Ramos (cell line): ENCODE measurements around the gene NRM.
"Not testable (repeated sequence)": the region's sequence is repeated elsewhere in the genome, so short reads cannot be mapped to it uniquely, and the experiment has no call there.

Source experiments
- in situ Hi-C: fragments of 300-500 bp; cut with MboI; formaldehyde crosslinking; loops from one replicate; pipeline ENCODE4 v1.14.3; 2022; ENCODE audit warnings: low sequenced_read_pairs; ENCODE audit not compliant: unreplicated experiment

NRM gene

DNA sequence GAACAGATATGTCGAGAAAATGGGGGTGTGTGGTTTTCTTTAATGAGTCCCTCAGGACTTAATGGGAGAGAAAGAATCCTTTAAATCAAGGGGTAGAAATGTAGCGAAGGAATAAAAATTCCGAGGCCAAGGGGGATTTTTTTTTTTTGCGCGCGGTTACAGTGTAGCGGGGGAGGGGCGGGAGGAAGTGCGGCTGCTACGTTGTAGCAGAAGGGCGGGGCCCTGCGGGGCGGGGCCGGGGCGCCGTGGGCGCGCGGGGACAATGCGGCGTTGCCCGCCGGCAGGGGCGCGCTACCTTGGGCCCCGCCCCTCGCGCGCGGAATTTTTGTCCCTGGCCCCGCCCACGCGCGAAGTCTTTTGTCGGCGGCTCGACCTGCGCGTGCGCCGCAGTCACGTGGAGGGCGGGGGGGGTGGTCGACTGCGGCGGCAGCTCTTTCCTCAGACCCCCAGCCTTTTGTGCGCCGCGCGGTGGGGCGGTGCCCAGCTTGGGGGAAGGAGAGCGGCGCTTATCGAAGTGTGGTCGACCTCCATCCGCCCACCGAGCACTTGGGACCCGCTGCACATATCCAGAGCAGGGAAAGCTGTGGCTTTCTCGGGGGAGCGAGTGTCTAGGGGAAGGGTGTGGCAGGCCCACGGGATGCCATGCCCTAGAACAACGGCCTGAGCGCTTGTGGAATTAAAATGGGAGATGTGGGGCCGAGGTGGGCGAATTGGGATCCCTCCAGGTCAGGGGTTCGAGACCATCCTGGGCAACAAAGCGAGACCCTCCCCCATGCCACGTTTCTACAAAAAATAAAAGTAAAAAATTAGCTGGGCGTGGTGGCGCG lies 30.6 kb upstream of the NRM start:
- in situ Hi-C loops: no loop called here

- in situ Hi-C loops: no loop called here
These were observed 30.0 kb upstream of the NRM start for GRCh38 chr6:30720738-30721197.

DNA sequence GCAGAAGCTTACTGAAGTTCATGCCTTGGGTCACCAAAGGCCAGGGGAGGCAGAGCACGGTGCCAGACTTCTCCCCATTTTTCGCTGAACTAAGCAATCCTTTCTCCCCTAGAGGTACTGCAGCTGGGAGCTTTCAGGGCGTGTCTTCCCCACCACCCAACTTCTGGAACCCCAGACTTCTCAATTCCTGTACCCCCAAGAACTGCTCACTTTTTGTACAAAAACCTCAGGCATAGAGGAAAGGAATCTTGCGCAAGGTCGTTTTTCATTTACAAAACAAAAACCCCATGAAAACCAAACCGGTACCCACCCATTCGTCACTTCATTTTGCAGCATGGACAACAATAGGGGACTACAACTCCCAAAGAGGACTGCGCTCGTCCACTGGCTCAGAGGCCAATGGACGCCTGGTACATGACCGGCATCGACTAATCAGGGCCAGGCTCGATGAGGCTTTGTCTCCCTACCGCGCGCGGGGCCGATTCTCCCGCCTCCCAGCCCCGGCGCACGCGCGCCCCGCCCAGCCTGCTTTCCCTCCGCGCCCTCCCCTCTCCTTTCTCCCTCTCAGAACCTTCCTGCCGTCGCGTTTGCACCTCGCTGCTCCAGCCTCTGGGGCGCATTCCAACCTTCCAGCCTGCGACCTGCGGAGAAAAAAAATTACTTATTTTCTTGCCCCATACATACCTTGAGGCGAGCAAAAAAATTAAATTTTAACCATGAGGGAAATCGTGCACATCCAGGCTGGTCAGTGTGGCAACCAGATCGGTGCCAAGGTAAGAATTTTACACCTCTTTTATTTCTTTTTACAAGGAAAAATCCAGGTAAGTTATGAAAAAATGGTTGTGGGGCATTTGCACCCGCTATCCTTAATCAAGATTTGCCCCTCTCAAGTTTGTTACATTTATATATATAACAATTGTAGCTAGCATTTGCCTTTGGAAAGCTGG lies 29.3 kb upstream of the NRM start, which contains the start of gene TUBB:
TUBB (plus strand) TSS at position 562 of the 947 bp plus-strand sequence; CDS start at position 717, 155 bp downstream.
- in situ Hi-C loops: no loop called here

- in situ Hi-C loops: no loop called here
These were observed 28.6 kb upstream of the NRM start for GRCh38 chr6:30719356-30719755.

GRCh38 chr6:30717845-30718720 lies 27.3 kb upstream of the NRM start:
- in situ Hi-C loops: not testable (repeated sequence)

DNA sequence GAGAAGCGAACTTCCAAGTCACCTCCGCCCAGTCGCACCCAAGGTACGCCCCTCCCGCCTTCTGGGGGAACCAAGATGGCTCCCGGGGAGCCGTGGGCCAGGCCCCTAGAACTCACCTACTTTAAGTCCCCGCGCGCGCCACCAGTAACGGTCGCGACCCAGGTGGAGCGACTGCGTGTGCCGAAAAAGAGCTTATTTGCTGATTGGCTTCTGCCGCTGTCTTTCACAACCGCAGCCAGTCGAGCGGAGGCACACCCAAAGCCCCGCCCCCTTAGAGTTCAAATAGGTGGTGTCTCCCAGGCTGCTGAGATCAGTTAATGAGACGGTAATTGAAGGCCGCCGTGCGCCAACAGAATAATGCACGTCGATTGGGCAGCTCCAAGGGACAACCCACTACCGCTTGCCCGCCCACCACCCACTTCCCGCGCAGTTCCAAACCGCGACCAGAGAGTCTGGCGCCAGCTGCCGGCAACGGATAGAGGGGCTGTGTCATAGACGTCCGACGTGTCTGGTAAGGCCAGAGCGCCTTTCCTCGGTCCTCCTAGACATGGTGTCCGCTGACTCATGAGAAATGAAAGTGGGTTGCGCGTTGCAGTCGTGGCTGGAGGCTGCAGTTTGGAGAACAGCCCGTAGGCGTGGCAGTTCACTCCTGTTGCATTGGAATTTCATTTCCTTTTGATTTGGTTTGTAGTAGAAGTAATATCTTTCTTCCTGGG lies 26.5 kb upstream of the NRM start, which contains the start of gene MDC1:
MDC1 (minus strand) TSS at position 153 of the 716 bp plus-strand sequence. CDS start 2,106 bp downstream, outside the sequence.
- in situ Hi-C loops: no loop called here

- in situ Hi-C loops: no loop called here
These were observed 26.0 kb upstream of the NRM start for GRCh38 chr6:30716879-30717128.

GRCh38 chr6:30714263-30714662 lies 23.5 kb upstream of the NRM start:
- in situ Hi-C loops: no loop called here

GRCh38 chr6:30712441-30712945 lies 21.7 kb upstream of the NRM start:
- in situ Hi-C loops: no loop called here

DNA sequence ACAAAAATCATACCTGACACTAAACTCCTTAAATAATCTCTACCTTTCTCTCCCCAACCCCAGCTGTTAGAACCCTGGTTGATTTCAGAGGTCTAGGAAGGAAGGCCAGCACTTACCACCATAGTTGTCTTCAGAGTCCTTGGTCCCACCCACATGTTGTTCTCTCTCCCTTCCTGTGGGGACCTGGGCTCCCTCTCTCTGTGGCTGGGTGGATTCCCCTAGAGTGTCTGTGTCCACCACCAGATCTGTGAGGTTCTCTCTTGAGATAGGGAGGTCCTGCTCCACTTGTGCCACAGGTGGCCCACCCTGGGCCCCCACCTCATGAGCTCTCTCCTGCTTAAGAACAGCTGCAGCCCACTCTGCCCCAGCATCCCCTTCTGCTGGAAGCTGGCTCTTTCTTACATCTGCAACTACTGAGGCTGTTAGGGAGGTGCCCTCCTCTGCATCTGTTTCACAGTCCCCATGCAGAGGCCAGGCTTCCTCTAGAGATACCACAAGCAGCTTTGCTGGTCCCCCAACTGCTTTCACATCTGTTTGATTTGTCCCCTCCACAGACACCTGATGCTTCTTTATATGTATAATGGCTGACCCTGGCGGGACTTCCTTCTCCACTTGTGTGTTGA lies 21.1 kb upstream of the NRM start:
- in situ Hi-C loops: no loop called here

DNA sequence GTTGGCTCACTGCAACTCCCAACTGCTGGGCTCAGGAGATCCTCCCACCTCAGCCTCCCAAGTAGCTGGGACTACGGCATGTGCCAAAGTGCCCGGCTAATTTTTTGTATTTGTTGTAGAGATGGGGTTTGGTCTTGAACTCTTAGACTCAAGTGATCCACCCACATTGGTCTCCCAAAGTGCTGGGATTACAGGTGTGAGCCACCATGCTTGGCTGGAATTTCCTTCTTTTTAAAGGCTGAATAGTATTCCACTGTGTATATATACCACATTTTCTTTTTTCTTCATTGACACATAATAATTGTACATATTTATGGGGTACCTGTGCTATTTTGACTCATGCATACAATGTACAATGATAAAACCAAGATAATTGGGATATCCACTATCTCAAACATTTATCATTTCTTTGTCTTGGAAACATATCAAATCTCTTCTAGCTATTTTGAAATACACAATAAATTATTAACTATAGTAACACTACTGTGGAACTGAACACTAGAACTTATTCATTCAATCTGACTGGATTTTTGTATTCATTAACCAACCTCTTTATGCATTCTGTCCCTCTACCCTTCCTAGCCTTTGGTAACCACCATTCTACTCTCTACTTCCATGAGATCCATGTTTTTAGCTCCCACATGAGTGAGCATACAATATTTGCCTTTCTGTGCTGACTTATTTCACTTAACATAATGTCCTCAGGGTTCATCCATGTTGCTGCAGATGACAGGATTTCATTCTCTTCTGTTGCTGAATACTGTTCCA lies 18.5 kb upstream of the NRM start:
- in situ Hi-C loops: no loop called here

DNA sequence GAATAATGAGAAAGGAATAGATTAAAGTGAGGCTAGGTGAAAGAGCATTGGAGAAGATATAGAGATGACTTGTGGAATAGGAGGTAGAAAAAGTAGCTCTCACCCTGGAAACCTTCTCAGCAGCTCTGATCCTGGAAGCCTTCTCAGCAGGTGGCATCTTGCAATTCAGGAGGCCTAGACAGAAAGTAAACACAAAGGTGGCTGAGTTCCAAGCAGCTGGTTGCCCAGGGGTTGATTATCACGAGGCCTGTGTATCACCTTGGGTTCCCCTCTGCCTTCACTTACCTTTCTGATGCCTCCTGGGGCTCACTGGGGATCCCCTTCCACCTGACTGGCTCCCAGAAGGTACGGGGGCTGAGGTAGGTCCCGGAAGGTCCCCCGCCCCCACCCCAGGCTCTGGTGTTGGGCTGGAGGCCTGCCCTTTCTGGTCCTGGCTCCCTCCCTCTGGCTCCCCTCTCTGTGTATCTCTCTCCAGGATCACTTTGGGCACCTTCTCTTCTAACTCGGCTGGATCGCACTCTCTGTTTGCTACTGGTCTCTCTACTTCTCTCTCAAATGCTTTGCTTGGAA lies 16.6 kb upstream of the NRM start:
- in situ Hi-C loops: no loop called here

DNA sequence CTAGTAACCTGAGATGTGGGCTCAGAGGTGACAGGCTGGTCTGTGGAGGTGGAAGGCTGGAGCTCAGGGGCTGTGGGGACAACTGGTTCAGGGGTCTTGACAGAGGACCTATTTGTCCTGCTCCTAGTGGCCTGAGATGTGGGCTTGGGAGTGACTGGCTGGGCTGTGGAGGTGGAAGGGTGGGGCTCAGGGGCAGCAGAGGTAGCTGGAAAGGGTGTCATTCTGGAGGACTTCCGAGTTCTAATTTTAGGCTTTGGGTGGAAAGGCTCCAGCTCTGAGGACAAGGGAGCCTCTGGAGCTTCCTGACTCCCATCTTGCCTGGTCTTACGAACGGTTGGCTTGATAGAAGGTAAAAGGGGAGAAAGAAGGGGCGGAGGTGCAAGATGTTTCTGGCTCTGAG lies 14.8 kb upstream of the NRM start:
- in situ Hi-C loops: no loop called here

- in situ Hi-C loops: no loop called here
These were observed 13.0 kb upstream of the NRM start for GRCh38 chr6:30703821-30704220.

GRCh38 chr6:30703011-30703410 lies 12.2 kb upstream of the NRM start:
- in situ Hi-C loops: no loop called here

DNA sequence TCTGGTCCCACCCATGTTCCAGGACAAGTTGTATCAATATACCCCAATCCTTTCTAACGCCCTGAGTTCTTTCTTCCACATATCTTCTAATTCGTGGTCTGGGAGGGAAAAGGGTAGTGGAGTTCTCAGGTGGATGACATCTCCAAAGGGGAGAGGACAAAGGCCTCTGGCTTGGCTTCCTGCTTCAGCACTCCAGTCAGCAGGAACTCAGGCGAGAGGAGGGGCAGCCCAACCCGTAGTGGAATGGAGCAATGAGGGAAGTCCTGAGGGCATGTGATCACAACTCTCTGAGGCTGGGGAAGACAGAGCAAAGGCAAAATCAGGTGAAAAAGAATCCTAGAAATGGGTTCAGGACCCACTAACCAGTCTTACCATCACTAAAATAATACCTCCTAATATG lies 9.6 kb upstream of the NRM start:
- in situ Hi-C loops: no loop called here

DNA sequence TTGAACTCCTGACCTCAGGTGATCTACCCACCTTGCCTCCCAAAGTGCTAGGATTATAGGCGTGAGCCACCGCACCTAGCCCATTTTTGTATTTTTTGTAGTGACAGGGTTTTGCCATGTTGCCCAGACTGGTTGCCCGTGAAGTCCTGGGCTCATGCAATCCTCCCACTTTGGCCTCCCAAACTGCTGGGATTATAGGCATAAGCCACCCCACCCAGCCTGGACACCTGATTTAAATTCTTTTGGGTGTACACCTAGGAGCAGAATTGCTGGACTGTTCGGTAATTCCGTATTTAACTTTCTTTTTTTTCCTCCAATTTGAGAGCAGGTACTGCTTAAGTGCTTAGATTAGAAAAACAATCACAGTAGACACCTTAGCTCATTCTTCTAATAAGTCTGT lies 5.6 kb upstream of the NRM start:
- in situ Hi-C loops: no loop called here
